HEK293 (cell line): ENCODE measurements around the gene RPS6KA1.

Source experiments
- CTCF ChIP-seq: fragments of 450-650 bp; formaldehyde crosslinking; IDR thresholded peaks from 2 replicates; pipeline ENCODE4 v1.5.1; 2016; ENCODE audit warnings: missing biosample characterization, missing genetic modification characterization
- MEIS1 ChIP-seq: sonication (generic); formaldehyde crosslinking; IDR thresholded peaks from 2 replicates; pipeline ENCODE4 v1.8.1; 2022; ENCODE audit warnings: missing genetic modification reagents, mild to moderate bottlenecking, borderline replicate concordance
- SETDB1 ChIP-seq: IDR thresholded peaks from one replicate; pipeline ENCODE4 v1.6.1; 2017; ENCODE audit warnings: mild to moderate bottlenecking, low read length, moderate library complexity, mixed read lengths; ENCODE audit not compliant: insufficient read length
- ZNF274 ChIP-seq, 2 experiments: fragments of 200-500 bp in 1 of 2; fragments of 450-650 bp in 1 of 2; sonication (Bioruptor generic) in 1 of 2; formaldehyde crosslinking in 1 of 2; IDR thresholded peaks; 2 replicates each; pipeline versions ENCODE4 v1.5.1 to v1.6.1; 2014 to 2016; ENCODE audit warnings: borderline replicate concordance in 1 of 2, inconsistent platforms in 1 of 2, low read length in 1 of 2, missing biosample characterization in 1 of 2, missing genetic modification characterization in 1 of 2
- ZNF302 ChIP-seq: fragments of 450-650 bp; formaldehyde crosslinking; IDR thresholded peaks from 2 replicates; pipeline ENCODE4 v1.5.1; 2016; ENCODE audit warnings: missing biosample characterization, missing genetic modification characterization, low read depth
- ZNF350 ChIP-seq: fragments of 450-650 bp; formaldehyde crosslinking; IDR thresholded peaks from 2 replicates; pipeline ENCODE4 v1.5.0; 2017; ENCODE audit warnings: missing biosample characterization, mild to moderate bottlenecking, missing genetic modification characterization
- TF ChIP-seq, protein P1 (sequence below): fragments of 450-650 bp; formaldehyde crosslinking; IDR thresholded peaks from 2 replicates; pipeline ENCODE4 v1.5.1; 2017; ENCODE audit warnings: missing biosample characterization, missing genetic modification characterization
- TF ChIP-seq, protein P2 (sequence below): fragments of 450-650 bp; formaldehyde crosslinking; IDR thresholded peaks from 2 replicates; pipeline ENCODE4 v1.5.1; 2016; ENCODE audit warnings: missing biosample characterization, missing genetic modification characterization

DNA sequence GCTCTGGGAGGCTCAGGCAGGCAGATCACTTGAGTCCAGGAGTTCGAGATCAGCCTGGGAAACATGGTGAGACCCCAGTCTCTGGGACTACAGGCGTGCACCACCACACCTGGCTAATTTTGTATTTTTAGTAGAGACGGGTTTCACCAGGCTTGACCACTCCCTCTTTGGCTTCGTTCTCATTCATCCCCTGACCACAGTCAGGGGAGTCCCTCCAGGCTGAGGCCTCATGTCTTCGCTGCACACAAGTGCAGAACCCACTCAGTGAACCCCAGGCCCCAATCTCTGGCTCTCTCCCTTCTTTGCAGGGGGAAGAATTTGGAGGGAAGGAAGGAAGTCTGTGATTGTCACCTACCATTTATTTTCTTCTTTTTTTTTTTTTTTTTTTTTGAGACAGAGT lies 9.2 kb upstream of the RPS6KA1 start:
- TF ChIP-seq ZNF274 (IDR thresholded peaks at IDR 0.05; ENCODE audit: low read length) = no peak
- TF ChIP-seq ZNF274 (tag by site-specific recombination; IDR thresholded peaks at IDR 0.05; ENCODE audit: borderline replicate concordance) = no peak
- TF ChIP-seq MEIS1 (CRISPR knock-in tag) = no peak
- no peak for TF ChIP-seq CTCF (tag by site-specific recombination)
- TF ChIP-seq ZNF302 (tag by site-specific recombination) = no peak
- TF ChIP-seq, protein P1, sequence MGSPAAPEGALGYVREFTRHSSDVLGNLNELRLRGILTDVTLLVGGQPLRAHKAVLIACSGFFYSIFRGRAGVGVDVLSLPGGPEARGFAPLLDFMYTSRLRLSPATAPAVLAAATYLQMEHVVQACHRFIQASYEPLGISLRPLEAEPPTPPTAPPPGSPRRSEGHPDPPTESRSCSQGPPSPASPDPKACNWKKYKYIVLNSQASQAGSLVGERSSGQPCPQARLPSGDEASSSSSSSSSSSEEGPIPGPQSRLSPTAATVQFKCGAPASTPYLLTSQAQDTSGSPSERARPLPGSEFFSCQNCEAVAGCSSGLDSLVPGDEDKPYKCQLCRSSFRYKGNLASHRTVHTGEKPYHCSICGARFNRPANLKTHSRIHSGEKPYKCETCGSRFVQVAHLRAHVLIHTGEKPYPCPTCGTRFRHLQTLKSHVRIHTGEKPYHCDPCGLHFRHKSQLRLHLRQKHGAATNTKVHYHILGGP = no peak
- TF ChIP-seq, protein P2, sequence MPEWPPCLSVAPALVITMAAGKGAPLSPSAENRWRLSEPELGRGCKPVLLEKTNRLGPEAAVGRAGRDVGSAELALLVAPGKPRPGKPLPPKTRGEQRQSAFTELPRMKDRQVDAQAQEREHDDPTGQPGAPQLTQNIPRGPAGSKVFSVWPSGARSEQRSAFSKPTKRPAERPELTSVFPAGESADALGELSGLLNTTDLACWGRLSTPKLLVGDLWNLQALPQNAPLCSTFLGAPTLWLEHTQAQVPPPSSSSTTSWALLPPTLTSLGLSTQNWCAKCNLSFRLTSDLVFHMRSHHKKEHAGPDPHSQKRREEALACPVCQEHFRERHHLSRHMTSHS = no peak
- no peak for TF ChIP-seq SETDB1
- TF ChIP-seq ZNF350 (tag by site-specific recombination) = no peak
